ENCODE data around the gene IGSF21.

DNA sequence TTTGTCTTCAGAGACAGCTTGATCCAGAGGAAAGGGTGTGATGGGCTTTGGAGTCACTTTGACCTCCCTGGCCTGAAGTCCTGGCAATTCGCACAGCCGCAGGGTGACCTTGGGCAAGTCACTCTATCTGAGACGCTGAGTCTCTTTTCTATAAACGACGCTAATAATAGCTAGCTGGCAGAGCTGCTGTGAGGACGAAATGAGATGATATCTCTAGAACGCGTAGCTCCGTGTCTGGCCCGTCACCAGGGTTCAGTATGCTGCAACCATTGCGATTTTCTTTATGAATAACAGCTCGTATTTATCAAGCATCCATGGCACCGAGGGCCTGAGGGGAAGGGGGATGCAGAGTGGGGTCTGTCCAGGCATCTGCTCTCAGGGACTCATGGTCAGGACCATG lies 58.7 kb downstream of the IGSF21 start:
- TF ChIP-seq, protein P1, sequence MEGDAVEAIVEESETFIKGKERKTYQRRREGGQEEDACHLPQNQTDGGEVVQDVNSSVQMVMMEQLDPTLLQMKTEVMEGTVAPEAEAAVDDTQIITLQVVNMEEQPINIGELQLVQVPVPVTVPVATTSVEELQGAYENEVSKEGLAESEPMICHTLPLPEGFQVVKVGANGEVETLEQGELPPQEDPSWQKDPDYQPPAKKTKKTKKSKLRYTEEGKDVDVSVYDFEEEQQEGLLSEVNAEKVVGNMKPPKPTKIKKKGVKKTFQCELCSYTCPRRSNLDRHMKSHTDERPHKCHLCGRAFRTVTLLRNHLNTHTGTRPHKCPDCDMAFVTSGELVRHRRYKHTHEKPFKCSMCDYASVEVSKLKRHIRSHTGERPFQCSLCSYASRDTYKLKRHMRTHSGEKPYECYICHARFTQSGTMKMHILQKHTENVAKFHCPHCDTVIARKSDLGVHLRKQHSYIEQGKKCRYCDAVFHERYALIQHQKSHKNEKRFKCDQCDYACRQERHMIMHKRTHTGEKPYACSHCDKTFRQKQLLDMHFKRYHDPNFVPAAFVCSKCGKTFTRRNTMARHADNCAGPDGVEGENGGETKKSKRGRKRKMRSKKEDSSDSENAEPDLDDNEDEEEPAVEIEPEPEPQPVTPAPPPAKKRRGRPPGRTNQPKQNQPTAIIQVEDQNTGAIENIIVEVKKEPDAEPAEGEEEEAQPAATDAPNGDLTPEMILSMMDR (IDR thresholded peaks at IDR 0.05; ENCODE audit: insufficient read depth, low read length) = no peak
- TF ChIP-seq GABPA (IDR thresholded peaks at IDR 0.05; ENCODE audit: low read depth) = no peak
